EH (cell line): ENCODE measurements around the gene POU3F1.

Experiments used
- DNase-seq: peaks from one replicate; pipeline ENCODE4 v3.0.0-alpha.2; 2015; ENCODE audit warnings: low read depth

The POU3F1 gene

GRCh38 chr1:38046333-38046883, at the start of gene POU3F1:
POU3F1 (minus strand) TSS chr1:38046793; CDS start chr1:38046743, 50 bp downstream.
- no peak for DNase-seq

DNA sequence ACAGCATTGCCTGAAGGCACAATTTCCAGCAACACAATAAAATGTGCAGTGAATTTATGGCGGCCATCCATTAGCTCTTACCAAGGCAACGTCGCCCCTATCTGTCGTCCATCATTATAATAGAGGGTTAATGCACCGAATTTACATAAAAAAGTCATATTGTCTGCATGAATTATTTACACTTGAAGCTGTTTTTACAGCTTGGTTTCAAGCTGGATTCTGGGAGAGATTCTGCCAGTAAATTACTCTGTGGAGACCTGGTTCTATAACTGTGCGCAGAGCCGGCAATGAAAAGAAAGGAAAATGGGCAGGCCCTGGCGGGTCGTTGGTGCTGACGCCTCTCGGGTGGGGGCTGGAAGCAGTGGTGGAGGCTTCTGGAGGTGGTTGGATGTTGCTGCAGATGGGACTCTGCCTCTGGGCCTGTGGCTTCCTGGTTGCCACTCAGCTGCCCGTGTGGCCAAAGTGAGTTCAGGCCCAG, 48.9 kb upstream of the POU3F1 start:
- no peak for DNase-seq

DNA sequence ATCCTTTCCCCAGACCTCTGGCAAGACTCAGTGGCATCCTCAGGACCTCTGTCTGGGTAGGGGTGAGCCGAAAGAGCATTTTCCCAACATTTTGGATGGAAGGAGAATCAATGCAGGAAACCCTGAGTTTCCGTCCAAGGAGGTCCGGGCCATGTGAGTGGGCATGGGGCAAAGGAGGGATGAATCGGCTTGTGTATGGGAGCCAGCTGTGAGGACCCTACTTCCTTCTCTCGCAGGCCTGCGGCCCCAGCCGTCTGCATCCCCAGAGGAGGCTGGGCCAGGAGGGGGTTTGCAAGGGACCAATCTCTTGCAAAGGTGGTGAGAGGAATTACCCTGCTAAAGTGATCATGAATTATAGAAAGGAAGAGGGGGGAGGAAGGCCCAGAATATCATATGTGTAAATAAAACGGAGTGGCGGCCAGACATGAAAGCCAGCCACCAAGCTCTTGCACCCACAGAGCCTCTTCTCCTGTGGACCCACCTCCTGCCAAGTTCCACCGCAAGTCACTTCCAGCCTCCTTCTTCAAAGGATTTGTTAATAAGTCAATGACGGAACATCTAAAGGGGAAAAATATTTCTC, 48.2 kb upstream of the POU3F1 start:
- DNase-seq: no peak

DNA sequence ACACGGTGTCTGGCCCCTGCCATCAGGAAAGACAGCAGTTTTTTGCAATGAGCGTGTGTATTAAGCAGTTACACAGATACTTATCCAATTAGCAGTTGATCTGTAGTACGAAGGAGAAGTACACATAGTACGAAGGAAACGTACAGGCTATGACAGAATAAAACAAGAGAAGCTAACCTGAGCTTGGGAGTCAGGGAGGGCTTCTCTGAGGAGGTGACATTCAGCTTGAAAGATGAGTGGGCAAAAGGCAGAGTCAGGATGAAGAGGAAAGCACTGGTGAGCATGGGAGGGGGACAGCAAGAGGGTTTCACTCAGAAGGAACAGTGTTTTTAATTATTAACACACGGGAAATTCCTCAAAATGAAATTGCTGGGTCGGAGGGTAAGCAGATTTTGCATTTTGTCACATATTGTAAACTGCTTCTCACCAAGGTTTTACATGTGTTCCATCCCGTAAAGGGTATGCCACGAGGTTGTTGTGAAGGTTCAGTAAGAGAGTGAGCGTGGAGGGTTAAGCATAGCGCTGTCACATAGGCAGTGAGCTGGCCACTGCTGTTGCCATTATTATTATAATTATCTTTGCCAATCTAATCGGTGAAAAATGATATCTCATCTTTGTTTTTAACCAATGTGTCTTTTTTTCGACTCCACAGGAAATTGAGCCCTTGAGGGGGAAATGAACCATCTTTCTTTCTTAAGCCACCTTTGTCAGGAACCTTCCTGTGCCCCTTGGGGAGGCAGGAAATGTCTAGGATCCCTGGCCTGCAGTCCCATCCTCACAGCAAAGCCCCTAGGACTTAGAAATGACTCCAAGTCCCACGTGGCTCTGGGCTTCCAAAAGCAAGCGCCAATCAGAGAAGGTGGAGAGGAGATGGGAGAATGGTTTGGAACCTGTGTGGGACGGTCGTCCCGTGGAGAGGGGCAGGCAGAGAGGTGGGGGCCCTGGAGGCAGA, 47.3 kb upstream of the POU3F1 start:
- DNase-seq: no peak

- DNase-seq: no peak
Measured at GRCh38 chr1:38092256-38092655, 45.7 kb upstream of the POU3F1 start.

GRCh38 chr1:38090796-38091195, 44.2 kb upstream of the POU3F1 start:
- DNase-seq: no peak

GRCh38 chr1:38089712-38090360, 43.2 kb upstream of the POU3F1 start:
- DNase-seq: no peak

DNA sequence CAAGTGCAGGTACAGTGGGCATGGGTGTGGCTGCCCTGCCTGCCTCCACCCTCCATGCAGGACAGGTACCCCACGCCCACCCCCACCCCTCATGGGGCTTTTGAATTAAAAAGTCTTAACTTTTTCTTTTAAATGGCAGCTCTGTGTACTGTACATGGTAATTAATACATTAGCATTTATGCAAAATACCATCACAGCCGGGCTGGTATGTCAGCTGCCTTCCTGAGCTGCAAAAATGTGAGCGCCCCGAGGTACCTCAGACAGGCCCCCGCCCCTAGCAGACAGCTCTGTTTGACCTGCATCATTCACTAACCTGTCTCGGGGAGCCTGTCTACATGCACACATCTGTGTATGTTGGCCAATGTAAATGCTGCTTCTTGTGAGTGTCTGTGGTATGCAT, 42.2 kb upstream of the POU3F1 start:
- no peak for DNase-seq

GRCh38 chr1:38088366-38088765, 41.8 kb upstream of the POU3F1 start:
- peak; percentile 3 for DNase-seq

GRCh38 chr1:38087676-38088075, 41.1 kb upstream of the POU3F1 start:
- DNase-seq: no peak

DNA sequence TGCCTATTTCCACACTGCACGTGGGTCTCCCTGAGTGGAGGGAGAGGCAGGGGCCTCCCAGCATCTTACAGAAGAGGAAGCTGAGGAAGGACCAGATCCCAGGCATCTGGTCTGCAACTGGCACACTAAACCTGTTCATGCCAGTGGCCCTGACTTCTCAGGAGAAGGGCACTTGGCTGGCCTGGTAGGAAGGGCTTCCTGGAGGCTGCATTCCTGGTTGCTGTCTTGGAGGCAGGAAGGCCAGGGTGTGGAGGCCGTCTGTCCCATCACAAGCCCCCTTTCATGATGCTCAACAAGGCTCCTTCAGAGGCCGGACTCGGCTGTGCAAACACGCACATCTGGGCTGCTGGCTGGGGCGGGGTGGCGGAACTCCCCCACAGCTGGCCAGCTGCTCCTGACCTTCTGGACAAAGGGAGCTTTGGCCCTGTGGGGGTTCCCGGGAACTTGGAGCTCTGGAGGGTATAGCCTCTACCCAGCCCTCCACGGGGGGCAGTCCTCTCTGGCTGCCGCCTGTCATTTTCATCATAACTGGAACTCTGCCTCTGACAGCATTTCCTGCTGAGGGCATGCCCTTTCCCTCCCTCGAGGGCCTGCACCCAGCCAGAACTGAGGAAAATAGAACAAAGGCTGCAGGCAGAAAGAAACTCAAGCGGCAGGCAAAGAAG, 39.2 kb upstream of the POU3F1 start:
- no peak for DNase-seq

GRCh38 chr1:38084700-38085099, 38.1 kb upstream of the POU3F1 start:
- DNase-seq: no peak

GRCh38 chr1:38084113-38084512, 37.5 kb upstream of the POU3F1 start:
- no peak for DNase-seq

GRCh38 chr1:38083541-38083940, 36.9 kb upstream of the POU3F1 start:
- no peak for DNase-seq

DNA sequence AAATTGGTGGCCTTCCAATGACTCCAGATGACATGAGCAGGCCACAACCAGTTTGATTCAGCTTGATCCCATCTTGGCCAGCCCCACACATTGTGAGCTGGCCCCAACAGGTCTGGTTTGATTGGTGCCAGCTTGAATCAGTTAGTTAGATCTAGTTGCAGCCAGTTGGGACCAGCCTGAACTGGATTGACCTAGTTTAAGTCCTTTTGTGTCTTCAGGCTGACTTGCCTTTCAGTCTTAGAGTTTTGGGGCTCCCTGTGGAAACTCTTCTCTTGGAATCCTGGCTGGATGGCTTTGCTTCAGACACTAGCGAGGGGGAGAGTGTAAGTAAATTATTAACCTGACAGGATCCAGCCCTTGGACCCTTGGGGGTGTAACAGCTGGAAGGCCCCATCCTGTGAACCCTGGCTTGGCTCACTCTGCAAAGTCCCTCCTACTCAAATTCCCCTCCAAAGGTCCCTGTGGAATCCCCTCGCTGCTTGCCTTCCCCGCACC, 36.2 kb upstream of the POU3F1 start:
- no peak for DNase-seq

DNA sequence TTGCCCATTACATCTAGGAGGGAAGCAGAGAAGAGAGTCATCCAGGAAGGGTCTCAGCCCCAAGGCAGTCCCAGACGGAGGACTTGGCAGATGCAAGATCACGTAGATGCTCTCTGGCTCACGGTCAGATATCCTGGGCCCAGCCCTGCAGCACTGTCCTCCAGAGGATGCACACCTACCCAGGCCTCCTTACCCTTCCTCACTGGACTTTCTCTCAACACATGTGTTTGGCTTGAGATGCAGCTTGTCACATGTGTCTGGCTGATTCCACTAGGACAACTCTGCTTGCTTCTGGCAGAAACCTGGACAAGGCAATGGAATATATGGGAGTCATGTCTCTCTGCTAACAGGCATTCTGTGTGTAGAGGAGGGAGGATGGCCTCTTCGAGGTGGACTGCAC, 32.4 kb upstream of the POU3F1 start:
- DNase-seq: no peak

- DNase-seq: peak; percentile 3
Measured at GRCh38 chr1:38077523-38078147, 31.0 kb upstream of the POU3F1 start.

DNA sequence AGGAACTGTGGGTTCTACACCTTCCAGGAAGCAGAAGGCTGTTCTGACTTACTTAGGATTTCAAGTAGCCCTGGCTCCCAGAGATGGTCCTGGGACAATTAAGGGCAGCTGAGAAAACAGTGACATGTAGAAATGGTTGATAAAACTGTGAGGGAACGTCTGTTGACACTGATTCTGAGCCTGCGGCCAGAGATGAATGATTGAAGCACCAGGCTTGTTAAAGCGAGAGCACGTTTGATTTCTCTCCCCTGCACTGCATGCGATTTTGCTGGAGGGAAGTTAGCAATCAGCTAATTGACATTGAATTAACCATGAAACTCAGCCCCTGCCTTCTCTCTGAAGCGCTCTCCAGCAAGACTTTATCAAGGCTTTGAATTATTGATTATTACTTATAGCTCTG, 29.9 kb upstream of the POU3F1 start:
- no peak for DNase-seq

GRCh38 chr1:38076038-38076437, 29.4 kb upstream of the POU3F1 start:
- DNase-seq: peak; percentile 48

DNA sequence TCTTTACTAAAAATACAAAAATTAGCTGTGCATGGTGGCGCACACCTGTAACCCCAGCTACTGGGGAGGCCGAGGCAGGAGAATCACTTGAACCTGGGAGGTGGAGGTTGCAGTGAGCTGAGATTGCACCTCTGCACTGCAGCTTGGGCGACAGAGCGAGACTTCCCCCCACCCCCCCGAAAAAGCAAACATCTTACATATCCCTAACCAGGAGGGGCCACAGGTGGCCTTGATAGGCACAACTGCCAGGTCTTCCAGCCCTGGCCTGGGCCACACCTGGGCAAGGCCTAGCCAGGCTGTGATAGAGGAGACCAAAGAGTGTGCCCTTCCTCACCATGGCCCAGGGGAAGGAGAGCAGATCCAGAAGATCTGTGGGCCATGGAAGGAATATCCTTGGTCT, 28.6 kb upstream of the POU3F1 start:
- DNase-seq: no peak

GRCh38 chr1:38074302-38074677, 27.7 kb upstream of the POU3F1 start:
- DNase-seq: no peak
